GM18870 (cell line): ENCODE data around the gene R3HDM2.
A peak's percentile ranks its signal among the peaks of the same experiment; 100 is the strongest.
"Not testable (repeated sequence)": the region's sequence is repeated elsewhere in the genome, so short reads cannot be mapped to it uniquely, and the experiment has no call there.

Experiments used
- ATAC-seq: cut with Tn5 transposase; IDR thresholded peaks from one replicate; pipeline ENCODE4 v1.9.1; 2021; ENCODE audit warnings: moderate library complexity; ENCODE audit not compliant: unreplicated experiment

R3HDM2 gene

GRCh38 chr12:57454213-57454565 is 23.3 kb upstream of the R3HDM2 start:
- no peak for ATAC-seq

DNA sequence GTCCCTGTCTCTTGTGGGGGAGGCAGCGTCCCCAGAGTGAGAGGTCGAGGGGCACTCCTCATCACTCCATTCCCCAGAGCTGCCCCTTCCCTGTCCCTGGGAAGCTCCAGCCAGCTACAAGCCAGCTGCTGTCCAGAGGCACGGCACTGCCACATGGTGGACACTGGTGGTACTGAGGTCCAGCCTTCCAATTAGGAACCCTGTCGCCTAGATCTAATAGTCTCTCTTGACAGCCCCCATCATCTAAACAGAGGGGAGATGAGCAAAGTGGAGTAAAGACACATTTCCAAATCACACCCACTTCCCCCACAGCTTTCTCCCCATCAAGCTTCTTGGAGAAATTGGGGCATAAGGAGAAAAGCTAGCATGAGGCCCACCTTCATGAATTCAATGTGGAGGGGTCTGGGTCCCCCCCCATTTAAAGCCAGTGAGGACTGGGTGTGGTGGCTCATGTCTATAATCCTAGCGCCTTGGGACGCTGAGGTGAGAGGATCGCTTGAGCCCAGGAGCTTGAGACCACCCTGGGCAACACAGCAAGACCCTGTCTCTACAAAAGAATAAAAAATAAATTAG is 22.2 kb upstream of the R3HDM2 start:
- peak; percentile 45 for ATAC-seq

GRCh38 chr12:57452181-57452936 is 21.5 kb upstream of the R3HDM2 start:
- no peak for ATAC-seq

- ATAC-seq: no peak
Measured at GRCh38 chr12:57451233-57451778, 20.5 kb upstream of the R3HDM2 start.

GRCh38 chr12:57450057-57450456 is 19.2 kb upstream of the R3HDM2 start:
- no peak for ATAC-seq

DNA sequence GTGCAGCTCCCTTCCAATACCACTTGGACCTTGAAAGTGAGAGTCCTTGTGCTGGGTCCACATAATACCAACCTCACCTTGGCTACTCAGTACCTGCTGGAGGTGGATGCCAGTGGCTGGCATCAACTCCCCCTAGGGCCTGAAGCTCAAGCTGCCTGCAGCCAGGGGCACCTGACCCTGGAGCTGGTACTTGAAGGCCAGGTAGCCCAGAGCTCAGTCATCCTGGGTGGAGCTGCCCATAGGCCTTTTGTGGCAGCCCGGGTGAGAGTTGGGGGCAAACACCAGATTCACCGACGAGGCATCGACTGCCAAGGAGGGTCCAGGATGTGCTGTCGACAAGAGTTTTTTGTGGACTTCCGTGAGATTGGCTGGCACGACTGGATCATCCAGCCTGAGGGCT is 18.5 kb upstream of the R3HDM2 start:
- no peak for ATAC-seq

- no peak for ATAC-seq
Measured at GRCh38 chr12:57448669-57449068, 17.8 kb upstream of the R3HDM2 start.

GRCh38 chr12:57446292-57446960 is 15.6 kb upstream of the R3HDM2 start:
- no peak for ATAC-seq

GRCh38 chr12:57444744-57445143 is 13.9 kb upstream of the R3HDM2 start:
- ATAC-seq: no peak

DNA sequence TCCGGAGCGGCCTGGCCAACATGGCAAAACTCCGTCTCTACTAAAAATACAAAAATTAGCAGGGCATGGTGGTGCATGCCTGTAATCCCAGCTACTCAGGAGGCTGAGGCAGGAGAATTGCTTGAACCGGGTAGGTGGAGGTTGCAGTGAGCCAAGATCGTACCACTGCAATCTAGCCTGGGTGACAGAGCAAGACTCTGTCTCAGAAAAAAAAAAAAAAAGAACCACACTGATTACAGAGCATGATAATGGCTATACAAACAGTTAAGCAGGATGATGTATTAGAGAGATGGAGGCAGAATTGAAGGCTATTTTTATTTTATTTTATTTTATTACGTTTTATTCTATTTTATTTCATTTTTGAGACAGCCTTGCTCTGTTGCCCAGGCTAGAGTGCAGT is 13.5 kb upstream of the R3HDM2 start:
- not testable (repeated sequence) for ATAC-seq

DNA sequence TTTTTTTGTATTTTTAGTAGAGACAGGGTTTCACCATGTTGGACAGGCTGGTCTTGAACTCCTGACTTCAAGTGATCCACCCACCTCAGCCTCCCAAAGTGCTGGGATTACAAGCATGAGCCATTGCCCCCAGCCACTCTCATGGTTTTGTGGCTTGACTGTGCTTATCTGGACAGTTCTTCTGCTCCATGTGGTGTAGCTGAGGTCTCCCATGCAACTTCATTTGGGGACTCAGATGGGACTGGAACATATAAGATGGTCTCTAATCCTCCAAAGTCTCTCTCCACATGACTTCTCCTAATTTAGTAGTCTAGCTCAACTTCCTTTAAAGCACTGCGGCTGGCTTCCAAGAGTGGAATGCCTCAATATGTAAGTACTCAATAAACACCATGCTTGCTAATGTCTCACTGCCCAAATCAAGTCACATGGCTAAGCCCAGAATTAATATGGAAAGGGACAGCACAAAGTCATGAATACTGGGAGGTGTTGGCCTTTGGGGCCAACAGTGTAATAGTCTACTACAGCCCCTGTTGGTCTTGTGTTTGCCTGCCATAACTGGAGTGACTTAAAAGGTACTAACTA is 11.1 kb upstream of the R3HDM2 start:
- no peak for ATAC-seq

DNA sequence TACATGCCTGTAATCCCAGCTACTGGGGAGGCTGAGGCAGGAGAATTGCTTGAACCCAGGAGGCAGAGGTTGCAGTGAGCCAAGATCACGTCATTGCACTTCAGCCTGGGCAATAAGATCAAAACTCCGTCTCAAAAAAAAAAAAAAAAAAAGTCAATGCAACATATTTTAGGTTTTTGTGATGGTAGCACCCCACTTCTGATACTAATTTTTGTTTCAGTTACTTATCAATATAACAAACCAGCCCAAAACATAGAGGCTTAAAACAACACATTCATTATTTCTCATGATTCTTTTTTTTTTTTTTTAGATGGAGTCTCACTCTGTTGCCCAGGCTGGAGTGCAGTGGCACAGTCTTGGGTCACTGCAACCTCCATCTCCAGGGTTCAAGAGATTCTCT is 10.6 kb upstream of the R3HDM2 start:
- not testable (repeated sequence) for ATAC-seq

- ATAC-seq: no peak
Measured at GRCh38 chr12:57439762-57440266, 9.0 kb upstream of the R3HDM2 start.

GRCh38 chr12:57438400-57438799 is 7.6 kb upstream of the R3HDM2 start:
- ATAC-seq: no peak

DNA sequence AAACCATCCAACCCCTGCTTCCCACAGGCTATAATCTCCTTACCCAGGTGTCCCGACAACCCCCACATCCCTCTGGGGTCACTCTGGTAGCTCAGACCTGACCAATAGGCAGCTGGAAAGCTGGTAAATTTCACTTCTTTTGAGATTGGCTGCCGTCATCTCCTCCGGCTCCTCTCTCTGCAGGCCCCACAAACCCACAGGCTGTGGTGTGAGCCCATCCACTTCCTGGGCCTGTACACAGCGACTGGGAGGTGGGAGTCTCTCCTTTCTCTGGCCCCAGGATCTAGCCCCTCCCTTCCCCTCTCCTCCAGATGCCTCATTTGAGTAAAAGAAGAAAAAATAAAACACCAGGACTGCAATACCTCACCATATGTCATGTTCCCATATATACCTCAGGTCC is 4.5 kb upstream of the R3HDM2 start:
- ATAC-seq: no peak

DNA sequence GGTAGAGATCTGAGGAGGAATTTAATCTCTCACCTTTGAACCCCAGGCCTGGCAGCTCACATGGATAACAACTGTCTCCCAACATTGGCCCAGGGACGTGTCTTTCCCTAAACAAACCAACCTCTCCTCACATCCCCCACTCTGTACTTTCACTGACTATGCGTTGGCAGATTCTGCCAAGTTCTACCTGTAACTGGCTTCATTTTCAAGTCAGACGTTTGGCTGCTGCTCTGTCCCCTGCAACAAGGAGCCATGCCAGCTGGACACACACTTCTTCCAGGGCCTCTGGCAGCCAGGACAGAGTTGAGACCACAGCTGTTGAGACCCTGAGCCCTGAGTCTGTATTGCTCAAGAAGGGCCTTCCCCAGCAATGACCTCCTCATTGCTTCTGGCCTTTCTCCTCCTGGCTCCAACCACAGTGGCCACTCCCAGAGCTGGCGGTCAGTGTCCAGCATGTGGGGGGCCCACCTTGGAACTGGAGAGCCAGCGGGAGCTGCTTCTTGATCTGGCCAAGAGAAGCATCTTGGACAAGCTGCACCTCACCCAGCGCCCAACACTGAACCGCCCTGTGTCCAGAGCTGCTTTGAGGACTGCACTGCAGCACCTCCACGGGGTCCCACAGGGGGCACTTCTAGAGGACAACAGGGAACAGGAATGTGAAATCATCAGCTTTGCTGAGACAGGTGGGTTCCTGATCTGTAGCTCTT is 3.8 kb upstream of the R3HDM2 start, which contains the start of gene INHBC:
INHBC (plus strand) TSS at position 268 of the 707 bp plus-strand sequence; CDS start at position 371, 103 bp downstream.
- no peak for ATAC-seq

DNA sequence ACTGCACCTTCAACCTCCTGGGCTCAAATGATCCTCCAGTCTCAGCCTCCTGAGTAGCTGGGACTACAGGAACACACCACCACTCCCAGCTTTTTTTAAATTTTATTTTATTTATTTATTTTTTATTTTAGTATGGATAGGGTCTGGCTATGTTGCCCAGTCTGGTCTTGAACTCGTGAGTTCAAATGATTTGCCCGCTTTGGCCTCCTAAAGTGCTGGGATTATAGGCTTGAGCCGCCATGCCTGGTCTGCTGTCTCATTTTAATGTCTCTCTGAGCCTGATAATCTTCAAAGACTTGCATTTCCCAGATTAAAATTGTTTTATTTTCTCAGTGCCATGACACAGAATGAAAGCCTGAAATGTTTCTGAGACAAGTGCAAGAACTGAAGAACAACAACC is 2.5 kb upstream of the R3HDM2 start:
- ATAC-seq: no peak

GRCh38 chr12:57431654-57432188 is 878 bp upstream of the R3HDM2 start:
- ATAC-seq: no peak

DNA sequence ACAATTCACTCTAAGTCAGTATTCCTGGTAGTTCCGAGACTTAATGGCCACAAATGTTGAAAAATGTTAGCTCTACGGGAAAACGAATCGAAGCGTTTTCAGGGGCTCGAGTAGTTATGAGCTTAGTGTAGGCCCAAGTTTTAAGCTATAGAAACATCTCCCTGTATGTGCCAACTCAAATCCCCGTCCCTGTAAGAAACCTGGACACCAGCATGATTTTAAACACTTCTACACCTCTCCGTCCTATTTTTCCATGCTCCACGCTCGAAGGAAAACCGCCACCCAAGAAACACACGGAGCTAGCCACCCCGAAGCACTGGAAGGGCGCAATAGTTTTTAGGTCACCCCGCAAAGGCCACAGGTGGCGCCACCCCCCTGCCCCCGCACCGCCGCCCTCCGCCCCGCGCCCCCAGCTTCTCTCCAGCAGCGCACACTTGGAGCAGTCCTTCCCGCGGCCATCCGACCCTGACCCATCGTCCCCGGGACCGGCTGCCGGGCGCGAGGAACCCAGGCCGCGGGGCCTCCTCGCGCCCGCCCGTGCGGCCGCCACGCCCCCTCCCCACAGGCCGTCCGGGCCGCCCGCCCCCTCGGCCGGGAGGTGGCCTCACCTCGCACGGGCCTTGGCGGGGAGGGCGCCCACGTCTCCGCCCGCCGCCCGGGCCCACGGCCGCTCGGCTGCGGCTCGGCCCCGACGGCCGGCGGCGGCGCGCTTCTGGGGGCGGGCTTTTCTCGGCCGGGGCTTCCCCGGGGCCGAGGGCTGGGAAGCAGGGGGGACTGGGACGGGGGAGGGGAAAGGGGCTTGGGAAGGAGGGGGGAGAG is 522 bp downstream of the R3HDM2 start:
- ATAC-seq: no peak
